PFSK-1 (cell line): Measurements from ENCODE around the gene MGAT5.

Experiments used
- FOXP2 ChIP-seq: optimal IDR thresholded peaks from 2 replicates; pipeline ENCODE3; 2011; ENCODE audit warnings: borderline replicate concordance, control low read depth, inconsistent platforms; ENCODE audit not compliant: insufficient read depth; ENCODE audit errors: extremely low read length, extremely low read depth
- POLR2AphosphoS5 ChIP-seq: IDR thresholded peaks from 2 replicates; pipeline ENCODE4 v1.6.1; 2012; ENCODE audit warnings: low read depth, mild to moderate bottlenecking, control low read depth, low read length, moderate library complexity
- REST ChIP-seq, 2 experiments: IDR thresholded peaks; 2 replicates each; pipeline versions ENCODE4 v1.6.1 to v1.8.0; 2011 to 2012; ENCODE audit warnings: low read depth in 2 of 2, low read length in 2 of 2, control low read depth in 1 of 2, inconsistent platforms in 1 of 2, mild to moderate bottlenecking in 1 of 2, moderate library complexity in 1 of 2; ENCODE audit not compliant: insufficient read depth in 1 of 2
- SIN3A ChIP-seq: IDR thresholded peaks from 2 replicates; pipeline ENCODE4 v1.6.1; 2012; ENCODE audit warnings: mild to moderate bottlenecking, low read length, moderate library complexity, borderline replicate concordance; ENCODE audit not compliant: insufficient read depth
- TAF1 ChIP-seq: IDR thresholded peaks from 2 replicates; pipeline ENCODE4 v1.6.1; 2012; ENCODE audit warnings: low read length, control low read depth, borderline replicate concordance; ENCODE audit not compliant: insufficient read depth

The MGAT5 gene

GRCh38 chr2:134435936-134436335 is 182.1 kb downstream of the MGAT5 start:
- TF ChIP-seq REST (IDR thresholded peaks at IDR 0.05; ENCODE audit: insufficient read depth in 1 of 2, low read depth in 2 of 2, low read length in 2 of 2) (no peak), SIN3A (no peak), TAF1 (no peak), FOXP2 (no peak), POLR2AphosphoS5 (no peak)

- no peak for TF ChIP-seq SIN3A
- TF ChIP-seq TAF1 = no peak
- no peak for TF ChIP-seq FOXP2
- no peak for TF ChIP-seq REST (IDR thresholded peaks at IDR 0.05; ENCODE audit: insufficient read depth in 1 of 2, low read depth in 2 of 2, low read length in 2 of 2)
- no peak for TF ChIP-seq POLR2AphosphoS5
Observed at GRCh38 chr2:134436706-134437105, 182.8 kb downstream of the MGAT5 start.

GRCh38 chr2:134438371-134438770 is 184.5 kb downstream of the MGAT5 start:
- no peak for TF ChIP-seq REST (IDR thresholded peaks at IDR 0.05; ENCODE audit: insufficient read depth in 1 of 2, low read depth in 2 of 2, low read length in 2 of 2)
- no peak for TF ChIP-seq TAF1
- TF ChIP-seq POLR2AphosphoS5 = no peak
- TF ChIP-seq SIN3A = no peak
- TF ChIP-seq FOXP2 = no peak

GRCh38 chr2:134440336-134440909 is 186.6 kb downstream of the MGAT5 start:
- no peak for TF ChIP-seq TAF1
- TF ChIP-seq SIN3A = no peak
- no peak for TF ChIP-seq FOXP2
- TF ChIP-seq REST (IDR thresholded peaks at IDR 0.05; ENCODE audit: insufficient read depth in 1 of 2, low read depth in 2 of 2, low read length in 2 of 2) = no peak
- no peak for TF ChIP-seq POLR2AphosphoS5
